WTC11 (cell line): Measurements from ENCODE around the gene TSPAN5. TPM values are rescaled to one million over a fixed set of nuclear protein-coding genes. Genes with fewer than 3 reads are reported as not detected.
A peak's percentile ranks its signal among the peaks of the same experiment; 100 is the strongest.

Experiments used
- ATAC-seq: fragments of 200-7000 bp; cut with Tn5 transposase; 2 replicates; pipeline ENCODE4 v1.10.0; 2021; ENCODE audit warnings: mild to moderate bottlenecking, moderate library complexity
- CTCF ChIA-PET: fragments of 300-600 bp; sonication (Branson Sonifier 250); formaldehyde crosslinking; loops from one replicate; lab custom pipeline; 2021; ENCODE audit warnings: antibody characterized with exemption; lab: Charles Lee
- POLR2A ChIA-PET: fragments of 350-600 bp; sonication (Branson Sonifier 250); formaldehyde crosslinking; loops from one replicate; lab custom pipeline; 2021; ENCODE audit warnings: antibody characterized with exemption; lab: Charles Lee
- DNase-seq: peaks from one replicate; pipeline ENCODE4 v3.0.0; 2021; ENCODE audit warnings: low spot score
- H3K27ac Mint-ChIP-seq: 2 replicates; pipeline ENCODE4 v1.8.0; 2021; ENCODE audit warnings: mixed read lengths
- H3K27me3 Mint-ChIP-seq: 2 replicates; pipeline ENCODE4 v1.8.0; 2021; ENCODE audit warnings: low read depth, mild to moderate bottlenecking, moderate library complexity, mixed read lengths
- H3K36me3 Mint-ChIP-seq: 2 replicates; pipeline ENCODE4 v1.8.0; 2021; ENCODE audit warnings: mixed read lengths
- H3K4me1 Mint-ChIP-seq: 2 replicates; pipeline ENCODE4 v1.8.0; 2022; ENCODE audit warnings: mixed read lengths
- H3K4me3 Mint-ChIP-seq: 2 replicates; pipeline ENCODE4 v1.8.0; 2021; ENCODE audit warnings: mild to moderate bottlenecking, moderate library complexity, mixed read lengths
- H3K9me3 Mint-ChIP-seq: 2 replicates; pipeline ENCODE4 v1.8.0; 2021; ENCODE audit warnings: mixed read lengths
- ELF4 ChIP-seq: sonication (generic); formaldehyde crosslinking; IDR thresholded peaks from 2 replicates; pipeline ENCODE4 v1.8.1; 2022; ENCODE audit warnings: low read depth, mild to moderate bottlenecking, moderate library complexity, missing genetic modification reagents
- HMGA2 ChIP-seq: fragments of 250-450 bp; sonication (Bioruptor Pico); IDR thresholded peaks from 2 replicates; pipeline ENCODE4 v1.4.0; 2021; ENCODE audit warnings: mild to moderate bottlenecking, moderate library complexity
- IRF2 ChIP-seq: sonication (generic); formaldehyde crosslinking; IDR thresholded peaks from 2 replicates; pipeline ENCODE4 v1.8.0; 2022; ENCODE audit warnings: low read depth, missing genetic modification reagents, borderline replicate concordance
- JAZF1 ChIP-seq: fragments of 250-450 bp; sonication (Bioruptor Pico); IDR thresholded peaks from 2 replicates; pipeline ENCODE4 v1.9.0; 2021; ENCODE audit warnings: moderate library complexity, mild to moderate bottlenecking, inconsistent platforms
- MYBL2 ChIP-seq: sonication (generic); formaldehyde crosslinking; IDR thresholded peaks from 2 replicates; pipeline ENCODE4 v1.8.1; 2023; ENCODE audit warnings: mild to moderate bottlenecking, moderate library complexity, missing genetic modification reagents
- NFYB ChIP-seq: sonication (generic); formaldehyde crosslinking; conservative IDR thresholded peaks from 2 replicates; pipeline ENCODE4 v1.8.0; 2022; ENCODE audit warnings: low read depth, missing genetic modification reagents
- PRRX2 ChIP-seq: fragments of 250-450 bp; sonication (Bioruptor Pico); IDR thresholded peaks from 2 replicates; pipeline ENCODE4 v1.8.0; 2021; ENCODE audit warnings: mild to moderate bottlenecking
- SMAD3 ChIP-seq: sonication (generic); formaldehyde crosslinking; IDR thresholded peaks from 2 replicates; pipeline ENCODE4 v1.8.0; 2022; ENCODE audit warnings: missing genetic modification reagents, mild to moderate bottlenecking, borderline replicate concordance
- TEAD4 ChIP-seq: sonication (generic); formaldehyde crosslinking; IDR thresholded peaks from 2 replicates; pipeline ENCODE4 v1.8.0; 2022; ENCODE audit warnings: mild to moderate bottlenecking, missing genetic modification reagents
- ZBTB21 ChIP-seq: sonication (generic); formaldehyde crosslinking; IDR thresholded peaks from 2 replicates; pipeline ENCODE4 v1.8.1; 2023; ENCODE audit warnings: mild to moderate bottlenecking, missing genetic modification reagents, borderline replicate concordance
- ZNF263 ChIP-seq: sonication (generic); formaldehyde crosslinking; IDR thresholded peaks from 2 replicates; pipeline ENCODE4 v1.8.1; 2022; ENCODE audit warnings: low read depth, mild to moderate bottlenecking, moderate library complexity, missing genetic modification reagents
- ZNF396 ChIP-seq: fragments of 250-450 bp; sonication (Bioruptor Pico); IDR thresholded peaks from 2 replicates; pipeline ENCODE4 v1.8.0; 2021; ENCODE audit warnings: mild to moderate bottlenecking, moderate library complexity, borderline replicate concordance
- ZNF416 ChIP-seq: fragments of 250-450 bp; sonication (Bioruptor Pico); IDR thresholded peaks from 2 replicates; pipeline ENCODE4 v1.9.0; 2021; ENCODE audit warnings: mild to moderate bottlenecking, inconsistent platforms
- ZNF423 ChIP-seq: fragments of 250-450 bp; sonication (Bioruptor Pico); IDR thresholded peaks from 2 replicates; pipeline ENCODE4 v2.1.2; 2022; ENCODE audit warnings: mild to moderate bottlenecking, moderate library complexity
- total RNA-seq: library from RNA; stranded (reverse); gene quantifications from 3 replicates; pipeline ENCODE4 v1.2.3, GENCODE V29; 2021
- TF ChIP-seq, protein P1 (sequence below): sonication (generic); formaldehyde crosslinking; IDR thresholded peaks from 2 replicates; pipeline ENCODE4 v1.8.1; 2023; ENCODE audit warnings: mild to moderate bottlenecking, missing genetic modification reagents, moderate library complexity
- TF ChIP-seq, protein P2 (sequence below): sonication (generic); formaldehyde crosslinking; conservative IDR thresholded peaks from 2 replicates; pipeline ENCODE4 v1.8.1; 2022; ENCODE audit warnings: mild to moderate bottlenecking, missing genetic modification reagents
- TF ChIP-seq, protein P3 (sequence below): sonication (generic); formaldehyde crosslinking; IDR thresholded peaks from 2 replicates; pipeline ENCODE4 v1.8.0; 2023; ENCODE audit warnings: mild to moderate bottlenecking, missing genetic modification reagents
- TF ChIP-seq, protein P4 (sequence below): sonication (generic); formaldehyde crosslinking; IDR thresholded peaks from 2 replicates; pipeline ENCODE4 v1.8.0; 2022; ENCODE audit warnings: mild to moderate bottlenecking, missing genetic modification reagents
- TF ChIP-seq, protein P5 (sequence below): sonication (generic); formaldehyde crosslinking; IDR thresholded peaks from 2 replicates; pipeline ENCODE4 v1.8.1; 2023; ENCODE audit warnings: mild to moderate bottlenecking, missing genetic modification reagents

The TSPAN5 gene
- total RNA-seq, 1 experiment from 2014 or later, result 22.7 TPM

DNA sequence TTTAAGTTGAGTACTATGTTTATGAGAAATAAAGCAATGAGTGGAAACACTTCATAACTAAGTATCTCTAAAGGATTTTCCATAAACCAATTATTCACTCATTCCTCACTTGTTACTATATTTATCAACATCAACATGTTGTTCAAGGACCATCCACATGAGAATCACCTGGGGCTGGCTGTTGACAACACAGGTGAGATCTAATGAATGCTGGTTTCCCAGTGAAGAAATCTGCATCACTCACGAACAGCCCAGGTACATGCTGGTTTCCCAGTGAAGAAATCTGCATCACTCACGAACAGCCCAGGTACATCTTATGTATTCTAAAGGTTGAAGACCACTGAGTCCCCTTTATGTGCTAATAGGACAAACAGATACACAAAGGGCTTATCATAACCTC, 32.5 kb downstream of the TSPAN5 start:
- TF ChIP-seq ZNF263 (CRISPR knock-in tag) (no peak), ZNF396 (CRISPR knock-in tag) (no peak), HMGA2 (no peak), SMAD3 (no peak), ZNF423 (CRISPR knock-in tag) (no peak), TEAD4 (CRISPR knock-in tag) (no peak), IRF2 (CRISPR knock-in tag) (no peak), PRRX2 (CRISPR knock-in tag) (no peak), JAZF1 (CRISPR knock-in tag) (no peak)
- TF ChIP-seq, protein P1, sequence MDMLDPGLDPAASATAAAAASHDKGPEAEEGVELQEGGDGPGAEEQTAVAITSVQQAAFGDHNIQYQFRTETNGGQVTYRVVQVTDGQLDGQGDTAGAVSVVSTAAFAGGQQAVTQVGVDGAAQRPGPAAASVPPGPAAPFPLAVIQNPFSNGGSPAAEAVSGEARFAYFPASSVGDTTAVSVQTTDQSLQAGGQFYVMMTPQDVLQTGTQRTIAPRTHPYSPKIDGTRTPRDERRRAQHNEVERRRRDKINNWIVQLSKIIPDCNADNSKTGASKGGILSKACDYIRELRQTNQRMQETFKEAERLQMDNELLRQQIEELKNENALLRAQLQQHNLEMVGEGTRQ (CRISPR knock-in tag), result no peak
- TF ChIP-seq, protein P2, sequence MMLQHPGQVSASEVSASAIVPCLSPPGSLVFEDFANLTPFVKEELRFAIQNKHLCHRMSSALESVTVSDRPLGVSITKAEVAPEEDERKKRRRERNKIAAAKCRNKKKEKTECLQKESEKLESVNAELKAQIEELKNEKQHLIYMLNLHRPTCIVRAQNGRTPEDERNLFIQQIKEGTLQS (CRISPR knock-in tag), result no peak
- TF ChIP-seq, protein P3, sequence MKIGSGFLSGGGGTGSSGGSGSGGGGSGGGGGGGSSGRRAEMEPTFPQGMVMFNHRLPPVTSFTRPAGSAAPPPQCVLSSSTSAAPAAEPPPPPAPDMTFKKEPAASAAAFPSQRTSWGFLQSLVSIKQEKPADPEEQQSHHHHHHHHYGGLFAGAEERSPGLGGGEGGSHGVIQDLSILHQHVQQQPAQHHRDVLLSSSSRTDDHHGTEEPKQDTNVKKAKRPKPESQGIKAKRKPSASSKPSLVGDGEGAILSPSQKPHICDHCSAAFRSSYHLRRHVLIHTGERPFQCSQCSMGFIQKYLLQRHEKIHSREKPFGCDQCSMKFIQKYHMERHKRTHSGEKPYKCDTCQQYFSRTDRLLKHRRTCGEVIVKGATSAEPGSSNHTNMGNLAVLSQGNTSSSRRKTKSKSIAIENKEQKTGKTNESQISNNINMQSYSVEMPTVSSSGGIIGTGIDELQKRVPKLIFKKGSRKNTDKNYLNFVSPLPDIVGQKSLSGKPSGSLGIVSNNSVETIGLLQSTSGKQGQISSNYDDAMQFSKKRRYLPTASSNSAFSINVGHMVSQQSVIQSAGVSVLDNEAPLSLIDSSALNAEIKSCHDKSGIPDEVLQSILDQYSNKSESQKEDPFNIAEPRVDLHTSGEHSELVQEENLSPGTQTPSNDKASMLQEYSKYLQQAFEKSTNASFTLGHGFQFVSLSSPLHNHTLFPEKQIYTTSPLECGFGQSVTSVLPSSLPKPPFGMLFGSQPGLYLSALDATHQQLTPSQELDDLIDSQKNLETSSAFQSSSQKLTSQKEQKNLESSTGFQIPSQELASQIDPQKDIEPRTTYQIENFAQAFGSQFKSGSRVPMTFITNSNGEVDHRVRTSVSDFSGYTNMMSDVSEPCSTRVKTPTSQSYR (CRISPR knock-in tag), result no peak
- H3K4me3 Mint-ChIP-seq, result no peak overlapping the region
- H3K4me1 Mint-ChIP-seq, result peaks cover 61% of the 10 kb centered on the region
- H3K36me3 Mint-ChIP-seq, result no peaks in the 10 kb centered on the region
- CTCF ChIA-PET, result interaction anchor here (0.8 to 1.2 kb wide), 2 partner anchors 9 to 15 kb away, joined by 3 read pairs; no protein-coding TSS in a partner anchor
- H3K27me3 Mint-ChIP-seq, result no peaks in the 10 kb centered on the region
- POLR2A ChIA-PET, result no interaction called here
- no peak for DNase-seq
- H3K27ac Mint-ChIP-seq, result peak overlapping the region; percentile 77
- 0 out of 2 replicates have a peak, but pooled peaks have one; percentile 8 for ATAC-seq
- no peaks in the 10 kb centered on the region for H3K9me3 Mint-ChIP-seq

DNA sequence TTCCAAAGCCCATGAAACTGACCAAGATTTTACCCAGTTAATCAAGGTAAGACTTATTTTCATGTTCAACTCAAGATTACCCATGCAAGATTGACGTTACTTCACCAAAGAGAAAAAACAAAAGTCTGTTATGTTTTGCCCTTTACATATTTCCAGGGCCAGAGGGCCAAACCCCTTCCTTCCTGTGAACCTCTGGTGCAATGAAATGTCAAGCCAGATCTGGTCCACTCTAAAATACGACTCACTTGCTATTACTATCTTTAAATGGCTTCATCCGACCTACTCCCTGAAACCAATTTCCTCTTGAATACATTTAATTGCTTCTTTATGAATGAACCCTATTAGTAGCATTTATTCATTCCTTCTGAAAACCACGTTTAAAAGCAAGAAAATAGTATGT, 33.0 kb downstream of the TSPAN5 start:
- Mint-ChIP-seq H3K27ac (peak overlapping the region; percentile 19; the same call in 1 of the 2 replicates), H3K36me3 (no peaks in the 10 kb centered on the region), H3K4me1 (peaks cover 62% of the 10 kb centered on the region), H3K4me3 (no peak overlapping the region), H3K27me3 (no peaks in the 10 kb centered on the region), H3K9me3 (no peaks in the 10 kb centered on the region)
- DNase-seq, result no peak
- ChIA-PET POLR2A (interaction anchor here (0.6 kb wide), 1 partner anchor 122 kb away, joined by 3 read pairs; no protein-coding TSS in a partner anchor), CTCF (no interaction called here)
- no peak for ATAC-seq
- TF ChIP-seq ZNF416 (CRISPR knock-in tag) (no peak), PRRX2 (CRISPR knock-in tag) (no peak), ELF4 (CRISPR knock-in tag) (no peak), MYBL2 (CRISPR knock-in tag) (no peak), ZBTB21 (CRISPR knock-in tag) (no peak), NFYB (CRISPR knock-in tag) (no peak)
- TF ChIP-seq, protein P4, sequence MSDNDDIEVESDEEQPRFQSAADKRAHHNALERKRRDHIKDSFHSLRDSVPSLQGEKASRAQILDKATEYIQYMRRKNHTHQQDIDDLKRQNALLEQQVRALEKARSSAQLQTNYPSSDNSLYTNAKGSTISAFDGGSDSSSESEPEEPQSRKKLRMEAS (CRISPR knock-in tag), result no peak
- TF ChIP-seq, protein P5, sequence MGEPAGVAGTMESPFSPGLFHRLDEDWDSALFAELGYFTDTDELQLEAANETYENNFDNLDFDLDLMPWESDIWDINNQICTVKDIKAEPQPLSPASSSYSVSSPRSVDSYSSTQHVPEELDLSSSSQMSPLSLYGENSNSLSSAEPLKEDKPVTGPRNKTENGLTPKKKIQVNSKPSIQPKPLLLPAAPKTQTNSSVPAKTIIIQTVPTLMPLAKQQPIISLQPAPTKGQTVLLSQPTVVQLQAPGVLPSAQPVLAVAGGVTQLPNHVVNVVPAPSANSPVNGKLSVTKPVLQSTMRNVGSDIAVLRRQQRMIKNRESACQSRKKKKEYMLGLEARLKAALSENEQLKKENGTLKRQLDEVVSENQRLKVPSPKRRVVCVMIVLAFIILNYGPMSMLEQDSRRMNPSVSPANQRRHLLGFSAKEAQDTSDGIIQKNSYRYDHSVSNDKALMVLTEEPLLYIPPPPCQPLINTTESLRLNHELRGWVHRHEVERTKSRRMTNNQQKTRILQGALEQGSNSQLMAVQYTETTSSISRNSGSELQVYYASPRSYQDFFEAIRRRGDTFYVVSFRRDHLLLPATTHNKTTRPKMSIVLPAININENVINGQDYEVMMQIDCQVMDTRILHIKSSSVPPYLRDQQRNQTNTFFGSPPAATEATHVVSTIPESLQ (CRISPR knock-in tag), result no peak
